Esophagus muscularis mucosa (tissue), 4 donors: Measurements from ENCODE around the gene CUX1. TPM values are rescaled to one million over a fixed set of nuclear protein-coding genes. Genes with fewer than 3 reads are reported as not detected.

ENCODE experiments used
- DNase-seq: peaks from one replicate; pipeline ENCODE4 v3.0.0-alpha.2; 2017; ENCODE audit errors: extremely low spot score
- H3K27ac ChIP-seq, 4 donors: fragments of 200-600 bp; sonication (generic); replicated peaks in 1 of 4; 1 replicate in 3 of 4; 2 replicates in 1 of 4; pipeline ENCODE4 v1.5.1; 2016 to 2019; ENCODE audit warnings: mild to moderate bottlenecking in 1 of 4
- H3K27me3 ChIP-seq, 4 donors: fragments of 200-600 bp; sonication (generic); one replicate each; pipeline versions ENCODE4 v1.5.1 to v1.6.0; 2016 to 2019
- H3K36me3 ChIP-seq, 4 donors: fragments of 200-600 bp; sonication (generic); one replicate each; pipeline ENCODE4 v1.5.1; 2016 to 2019
- H3K4me1 ChIP-seq, 4 donors: fragments of 200-600 bp; sonication (generic); one replicate each; pipeline ENCODE4 v1.5.1; 2016 to 2019
- H3K4me3 ChIP-seq, 4 donors: fragments of 200-600 bp; sonication (generic); 1 replicate in 2 of 4; 2 replicates in 2 of 4; pipeline ENCODE4 v1.5.1; 2016 to 2019; ENCODE audit warnings: mild to moderate bottlenecking in 4 of 4, moderate library complexity in 1 of 4
- H3K9me3 ChIP-seq, 4 donors: fragments of 200-600 bp; sonication (generic); 1 replicate in 3 of 4; 2 replicates in 1 of 4; pipeline ENCODE4 v1.5.1; 2016 to 2019
- CTCF ChIP-seq, 3 experiments: fragments of 200-600 bp in 2 of 3; fragments of 450-650 bp in 1 of 3; sonication (generic) in 2 of 3; IDR thresholded peaks; one replicate each; pipeline ENCODE4 v1.5.1; 2017 to 2019; ENCODE audit warnings: antibody characterized with exemption in 3 of 3, mild to moderate bottlenecking in 2 of 3, moderate library complexity in 1 of 3
- EP300 ChIP-seq: sonication (generic); formaldehyde crosslinking; IDR thresholded peaks from one replicate; pipeline ENCODE4 v1.6.1; 2017; ENCODE audit warnings: antibody characterized with exemption
- POLR2A ChIP-seq: fragments of 450-650 bp; IDR thresholded peaks from one replicate; pipeline ENCODE4 v1.6.1; 2017; ENCODE audit warnings: antibody characterized with exemption, moderate library complexity, mild to moderate bottlenecking, low read depth
- POLR2AphosphoS5 ChIP-seq, 2 donors: sonication (generic); formaldehyde crosslinking; IDR thresholded peaks; one replicate each; pipeline ENCODE4 v1.6.1; 2017; ENCODE audit warnings: antibody characterized with exemption in 2 of 2
- WGBS: methylation state at CpG from one replicate; pipeline ENCODE4 v1.1.5; 2018; 5-methylcytosine and 5-hydroxymethylcytosine counted together
- intact Hi-C: fragments of 100-400 bp; cut with DNase I; formaldehyde crosslinking; loops from one replicate; pipeline ENCODE4 v1.15.1; 2023
- total RNA-seq, 4 donors: library from RNA; depleted of rRNA; stranded (reverse); fragments of >200 nt; gene quantifications; one replicate each; pipeline versions ENCODE4 v1.1.0 to v1.2.1, GENCODE V29; 2016

Gene CUX1
- total RNA-seq, 4 donors from 2014 or later = 61.5 to 136 (median 92.3) TPM

GRCh38 chr7:102255501-102255900 lies 438.1 kb downstream of the CUX1 start:
- 92% methylated on average over 7 of the region's 7 CpGs for WGBS
- no peak for DNase-seq

GRCh38 chr7:102255916-102256315 lies 438.5 kb downstream of the CUX1 start:
- H3K27ac ChIP-seq = no peak overlapping the region
- intact Hi-C loops = no loop called here

More at GRCh38 chr7:102255501-102255900, 438.1 kb downstream of the CUX1 start:
- Histone ChIP-seq H3K27ac (no peak overlapping the region), H3K9me3 (no peaks in the 10 kb centered on the region), H3K4me1 (no peaks in the 10 kb centered on the region), H3K27me3 (no peaks in the 10 kb centered on the region), H3K4me3 (no peak overlapping the region), H3K36me3 (peaks cover 0 to 10% (median 3%) of the 10 kb centered on the region in 4 donors)
- intact Hi-C loops = no loop called here
- TF ChIP-seq CTCF (IDR thresholded peaks at IDR 0.05) = no peak
- no peak for TF ChIP-seq POLR2A
- no peak for TF ChIP-seq EP300
- no peak for TF ChIP-seq POLR2AphosphoS5 (IDR thresholded peaks at IDR 0.05)

GRCh38 chr7:102258073-102258748 lies 440.8 kb downstream of the CUX1 start:
- intact Hi-C loops = no loop called here
- no peak for DNase-seq
- Histone ChIP-seq H3K27ac (no peak overlapping the region), H3K4me1 (no peaks in the 10 kb centered on the region), H3K27me3 (no peaks in the 10 kb centered on the region), H3K9me3 (no peaks in the 10 kb centered on the region), H3K36me3 (peaks cover 0 to 3% (median 0%) of the 10 kb centered on the region in 4 donors), H3K4me3 (no peak overlapping the region)
- WGBS = 85% methylated on average over 20 of the region's 25 CpGs
- TF ChIP-seq EP300 = no peak
- TF ChIP-seq POLR2AphosphoS5 (IDR thresholded peaks at IDR 0.05) = no peak
- no peak for TF ChIP-seq CTCF (IDR thresholded peaks at IDR 0.05)
- TF ChIP-seq POLR2A = no peak

More at GRCh38 chr7:102255916-102256315, 438.5 kb downstream of the CUX1 start:
- H3K36me3 ChIP-seq = peaks cover 0 to 7% (median 2%) of the 10 kb centered on the region in 4 donors
- no peak for TF ChIP-seq POLR2AphosphoS5 (IDR thresholded peaks at IDR 0.05)
- TF ChIP-seq EP300 = no peak
- TF ChIP-seq CTCF (IDR thresholded peaks at IDR 0.05) = no peak
- TF ChIP-seq POLR2A = no peak
- no peaks in the 10 kb centered on the region for H3K9me3 ChIP-seq
- H3K4me3 ChIP-seq = no peak overlapping the region
- no peaks in the 10 kb centered on the region for H3K4me1 ChIP-seq
- H3K27me3 ChIP-seq = no peaks in the 10 kb centered on the region
- WGBS = 83% methylated on average over 15 of the region's 15 CpGs
- no peak for DNase-seq

GRCh38 chr7:102258749-102259107 lies 441.3 kb downstream of the CUX1 start:
- no peak for DNase-seq
- no peaks in the 10 kb centered on the region for H3K4me1 ChIP-seq
- no peak overlapping the region for H3K4me3 ChIP-seq
- H3K27ac ChIP-seq = no peak overlapping the region
- intact Hi-C loops = no loop called here
- H3K9me3 ChIP-seq = no peaks in the 10 kb centered on the region
- H3K36me3 ChIP-seq = peaks cover 0 to 3% (median 0%) of the 10 kb centered on the region in 4 donors
- 74% methylated on average over 9 of the region's 12 CpGs for whole genome bisulfite sequencing
- no peaks in the 10 kb centered on the region for H3K27me3 ChIP-seq
- TF ChIP-seq POLR2AphosphoS5 (IDR thresholded peaks at IDR 0.05) = no peak
- no peak for TF ChIP-seq POLR2A
- no peak for TF ChIP-seq EP300
- no peak for TF ChIP-seq CTCF (IDR thresholded peaks at IDR 0.05)

- H3K27me3 ChIP-seq = no peaks in the 10 kb centered on the region
- DNase-seq = no peak
- H3K36me3 ChIP-seq = no peaks in the 10 kb centered on the region
- TF ChIP-seq POLR2A (no peak), CTCF (IDR thresholded peaks at IDR 0.05) (no peak), POLR2AphosphoS5 (IDR thresholded peaks at IDR 0.05) (no peak), EP300 (no peak)
- no peak overlapping the region for H3K4me3 ChIP-seq
- no peaks in the 10 kb centered on the region for H3K9me3 ChIP-seq
- WGBS = 48% methylated on average over 4 of the region's 9 CpGs
- no peaks in the 10 kb centered on the region for H3K4me1 ChIP-seq
- intact Hi-C loops = no loop called here
- no peak overlapping the region for H3K27ac ChIP-seq
These were observed 443.4 kb downstream of the CUX1 start for GRCh38 chr7:102260856-102261255.
